GM19238 (cell line): ENCODE results near the gene TRAFD1.
"Not testable (repeated sequence)": the region's sequence is repeated elsewhere in the genome, so short reads cannot be mapped to it uniquely, and the experiment has no call there.

Source experiments
- DNase-seq: peaks from one replicate; pipeline ENCODE4 v3.0.0; 2011; ENCODE audit warnings: low spot score; ENCODE audit not compliant: insufficient read length

Gene TRAFD1

DNA sequence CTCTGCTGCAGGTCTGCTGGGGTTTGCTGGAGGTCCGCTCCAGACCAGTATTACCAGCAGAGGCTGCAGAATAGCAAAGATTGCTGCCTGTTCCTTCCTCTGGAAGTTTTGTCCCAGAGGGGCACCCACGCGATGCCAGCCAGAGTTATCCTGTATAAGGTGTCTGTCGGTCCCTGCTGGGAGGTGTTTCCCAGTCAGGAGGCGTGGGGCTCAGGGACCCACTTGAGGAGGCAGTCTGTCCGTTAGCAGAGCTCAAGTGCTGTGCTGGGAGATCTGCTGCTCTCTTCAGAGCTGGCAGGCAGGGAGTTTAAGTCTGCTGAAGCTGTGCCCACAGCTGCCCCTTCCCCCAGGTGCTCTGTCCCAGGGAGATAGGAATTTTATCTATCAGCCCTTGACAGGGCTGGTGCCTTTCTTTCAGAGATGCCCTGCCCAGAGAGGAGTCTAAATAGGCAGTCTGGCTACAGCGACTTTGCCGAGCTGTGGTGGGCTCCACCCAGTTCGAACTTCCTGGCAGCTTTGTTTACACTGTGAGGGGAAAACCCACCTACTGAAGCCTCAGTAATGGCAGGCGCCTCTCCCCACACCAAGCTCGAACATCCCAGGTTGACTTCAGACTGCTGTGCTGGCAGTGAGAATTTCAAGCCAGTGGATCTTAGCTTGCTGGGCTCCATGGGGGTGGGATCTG, 33.2 kb downstream of the TRAFD1 start:
- DNase-seq: not testable (repeated sequence)

GRCh38 chr12:112159146-112159541, 33.8 kb downstream of the TRAFD1 start:
- no peak for DNase-seq

- no peak for DNase-seq
These were observed 35.3 kb downstream of the TRAFD1 start for GRCh38 chr12:112160611-112161010.

DNA sequence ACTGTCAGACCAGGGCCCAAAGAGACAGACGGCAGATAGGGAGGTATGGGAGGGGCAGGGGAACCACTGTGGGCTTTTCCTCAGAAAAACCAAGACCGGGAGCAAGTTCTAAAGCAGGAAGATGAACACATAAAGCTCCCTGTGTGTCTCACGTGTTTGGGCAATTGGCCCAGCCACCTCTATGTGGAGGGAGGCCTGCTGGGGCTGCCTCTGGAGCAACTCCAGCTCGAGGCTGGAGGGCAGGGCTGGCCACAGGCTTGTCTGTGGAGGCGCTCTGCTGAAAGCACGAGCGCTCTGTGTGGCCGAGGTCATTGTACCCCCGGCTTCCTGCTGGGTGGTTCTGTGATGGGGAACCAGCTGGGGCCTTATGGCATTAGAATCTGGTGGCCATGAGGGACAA, 36.4 kb downstream of the TRAFD1 start:
- DNase-seq: no peak

DNA sequence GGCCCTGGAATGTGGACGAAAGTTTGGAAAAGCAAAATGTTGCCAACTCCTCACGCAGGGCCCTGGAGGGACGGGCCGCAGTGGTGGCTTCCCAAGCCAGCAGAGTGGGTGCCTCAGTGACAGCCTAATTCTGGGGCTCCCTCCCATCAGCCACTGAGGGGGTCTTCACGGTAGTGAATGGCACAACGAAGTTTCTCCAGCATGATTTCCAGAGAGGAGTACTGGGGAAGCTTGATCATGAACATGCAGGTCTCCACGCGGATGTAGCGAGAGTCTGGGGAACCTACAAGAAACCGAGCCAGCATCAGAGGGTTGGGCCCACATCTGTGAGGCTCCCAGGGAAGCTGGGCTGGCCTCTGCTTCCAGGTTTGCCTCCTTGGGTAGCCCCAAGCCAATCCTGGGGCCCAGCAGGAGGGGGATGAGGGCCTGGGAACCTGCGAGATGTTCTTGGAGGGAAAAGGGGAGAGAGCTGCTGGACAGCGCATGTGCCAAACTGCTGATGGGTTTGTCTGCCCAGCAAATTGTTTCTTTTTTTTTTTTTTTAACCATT, 37.0 kb downstream of the TRAFD1 start:
- no peak for DNase-seq

GRCh38 chr12:112163056-112163455, 37.7 kb downstream of the TRAFD1 start:
- DNase-seq: no peak

DNA sequence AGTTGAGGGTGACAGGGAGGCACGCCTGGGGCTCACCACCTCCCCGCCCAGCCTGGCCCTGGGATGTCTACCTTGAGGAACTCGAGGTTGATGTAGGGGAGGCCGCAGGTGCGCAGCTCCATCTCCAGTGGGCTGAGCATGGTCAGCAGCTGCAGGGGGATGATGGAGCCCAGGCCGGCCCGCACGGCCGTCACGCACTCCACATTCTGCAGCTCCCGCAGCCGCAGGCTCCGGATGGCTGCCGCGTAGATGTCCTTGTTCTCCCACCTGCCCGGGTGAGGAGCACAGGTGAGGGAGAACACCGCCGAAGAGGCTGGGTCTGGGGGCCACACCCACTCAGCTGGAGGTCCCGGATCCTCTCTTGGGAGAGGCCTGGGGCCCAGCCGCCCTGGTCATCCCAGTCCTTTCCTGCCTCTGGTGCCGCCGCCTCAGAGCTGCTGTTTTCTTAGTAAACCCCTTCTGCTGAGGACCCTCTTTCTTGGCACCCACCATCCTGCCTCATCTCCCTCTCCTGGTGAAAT, 38.2 kb downstream of the TRAFD1 start:
- DNase-seq: no peak

- DNase-seq: no peak
These were observed 38.8 kb downstream of the TRAFD1 start for GRCh38 chr12:112164011-112164660.

DNA sequence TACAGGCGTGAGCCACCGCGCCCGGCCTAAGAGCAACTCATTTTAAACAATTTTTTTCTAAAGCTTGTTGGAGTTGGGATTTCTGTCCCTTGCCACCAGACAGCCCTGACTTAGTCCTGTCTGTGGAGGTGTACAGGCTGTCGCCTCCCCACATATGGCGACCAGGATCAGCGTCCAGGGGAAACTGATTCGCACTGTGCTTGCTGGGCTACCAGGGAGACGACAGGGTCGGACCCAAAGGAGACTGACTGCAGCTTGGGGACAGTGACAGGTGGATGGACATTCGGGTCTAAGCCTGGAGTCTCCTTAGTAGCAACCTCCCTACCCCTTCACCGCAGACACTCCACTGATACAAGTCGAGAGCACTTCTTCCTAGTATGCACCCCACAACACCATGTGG, 40.3 kb downstream of the TRAFD1 start:
- no peak for DNase-seq

DNA sequence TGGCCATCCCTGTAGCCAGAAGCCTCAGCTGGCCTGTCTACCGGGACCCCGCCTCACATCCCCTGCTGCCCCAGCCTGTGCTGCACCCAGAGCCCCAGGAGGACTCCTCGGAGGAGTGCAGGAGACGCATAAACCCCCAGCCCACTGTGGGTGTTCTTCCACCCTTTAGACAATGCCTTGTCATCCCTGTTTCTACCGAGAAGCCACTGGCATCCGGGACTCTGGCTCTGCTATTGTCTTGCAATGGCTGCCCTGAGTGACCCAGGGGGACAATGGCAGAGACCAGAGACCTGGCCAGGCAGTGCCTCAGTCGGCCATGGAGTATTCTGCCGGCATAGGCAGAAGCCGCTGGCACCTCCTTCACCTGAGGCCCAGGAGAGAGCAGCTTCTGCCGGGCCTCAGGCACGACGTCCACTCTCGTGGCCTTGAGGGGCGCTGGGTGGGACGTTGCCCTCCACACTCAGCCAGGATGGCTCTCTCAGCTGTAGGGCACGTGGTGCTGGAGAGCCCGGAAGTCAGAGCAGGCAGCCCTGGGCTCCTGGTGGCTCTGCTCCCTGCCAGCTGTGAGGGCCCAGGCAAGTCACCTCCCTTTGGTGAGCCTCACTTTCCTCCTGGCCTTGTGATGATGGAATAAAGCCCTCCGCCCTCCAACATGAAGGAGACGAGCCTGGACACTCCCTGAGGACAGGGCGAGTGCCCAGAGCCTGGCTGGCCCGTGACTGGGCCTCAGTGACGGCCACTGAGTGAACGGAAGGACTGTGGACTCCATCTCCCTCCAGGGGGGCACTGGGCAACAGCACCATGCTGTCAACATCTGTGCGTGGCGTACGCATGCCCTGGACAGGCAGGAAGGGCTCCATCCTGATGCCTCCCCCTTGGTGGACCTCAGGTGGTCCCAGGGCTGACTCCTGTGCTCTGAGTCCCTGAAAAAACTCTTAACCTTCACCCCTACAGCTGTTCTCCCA, 41.0 kb downstream of the TRAFD1 start:
- DNase-seq: no peak

DNA sequence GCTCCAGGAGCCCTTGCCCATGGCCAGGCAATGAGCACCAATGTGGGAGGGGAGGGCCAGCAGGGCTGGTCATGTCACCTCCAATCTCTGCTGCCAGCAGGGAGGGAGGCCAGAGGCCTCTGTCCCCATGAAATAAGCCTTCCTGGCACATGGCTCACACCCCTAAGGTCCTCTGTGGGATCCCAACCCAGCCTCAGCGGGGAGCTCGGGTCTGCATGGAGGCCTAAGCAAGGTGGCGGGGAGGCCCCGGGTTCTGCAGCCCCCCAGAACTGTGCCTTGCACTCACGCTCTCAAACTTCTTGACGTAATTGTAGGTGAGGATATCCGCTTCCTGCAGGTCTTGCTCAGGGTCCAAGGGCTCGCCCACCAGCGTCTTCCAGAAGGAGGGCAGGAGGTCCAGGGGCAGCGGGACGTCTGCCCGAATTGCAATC, 41.7 kb downstream of the TRAFD1 start:
- DNase-seq: no peak

GRCh38 chr12:112167718-112168525, 42.6 kb downstream of the TRAFD1 start:
- no peak for DNase-seq

GRCh38 chr12:112168561-112168971, 43.2 kb downstream of the TRAFD1 start:
- DNase-seq: no peak

DNA sequence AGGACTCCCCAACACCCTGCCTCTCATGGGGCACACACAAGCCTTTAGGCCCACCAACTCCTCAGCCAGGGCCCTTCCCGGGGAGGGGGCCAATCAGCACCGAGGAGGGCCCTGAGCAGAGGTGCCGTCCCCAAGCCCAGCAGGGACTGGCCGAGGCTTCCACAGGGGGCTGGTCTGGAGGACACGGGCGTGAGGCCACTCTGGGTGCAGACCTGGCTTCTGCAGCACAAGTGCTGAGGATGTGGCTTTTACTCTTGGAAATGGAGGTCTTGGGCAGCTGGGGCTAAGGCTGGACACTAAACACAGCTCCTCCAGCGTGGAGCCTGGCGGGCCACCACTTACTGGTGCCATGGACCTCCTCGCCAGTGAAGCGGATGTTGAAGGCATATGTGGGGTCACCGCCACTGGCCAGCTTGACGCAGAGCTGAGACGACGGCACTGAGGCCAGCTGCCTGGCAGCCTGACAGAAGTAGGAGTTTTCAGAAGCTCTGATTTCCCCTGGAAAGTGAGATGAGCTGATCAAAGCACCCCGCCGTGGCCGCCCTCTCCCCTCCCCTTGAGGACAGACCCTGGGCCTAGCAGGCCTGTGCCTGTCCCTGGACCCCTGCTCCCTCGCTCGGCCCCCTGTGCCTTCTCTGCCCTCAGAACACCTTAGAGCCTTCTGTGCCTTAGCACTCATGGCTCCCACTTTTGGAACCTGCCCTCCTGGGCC, 44.0 kb downstream of the TRAFD1 start:
- DNase-seq: no peak

DNA sequence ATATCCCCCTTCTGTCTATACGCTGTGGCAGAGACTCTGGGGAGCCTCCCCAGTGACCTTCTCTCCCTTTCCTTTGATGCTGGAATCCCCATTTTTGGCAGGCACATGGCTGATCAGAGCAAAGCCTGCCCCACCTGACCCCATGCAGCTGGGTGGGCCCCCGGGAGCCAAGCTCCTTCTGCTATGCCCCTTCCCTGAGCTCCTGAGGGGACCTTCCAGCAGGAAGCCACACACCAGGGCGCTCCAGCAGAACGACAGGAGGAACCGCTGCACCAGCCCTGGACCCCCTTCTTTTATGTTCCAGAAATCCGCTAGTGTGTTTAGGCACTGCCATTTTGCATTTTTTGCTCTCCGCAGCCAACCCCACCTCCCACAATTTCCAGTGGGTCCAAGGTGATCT, 44.6 kb downstream of the TRAFD1 start:
- no peak for DNase-seq

DNA sequence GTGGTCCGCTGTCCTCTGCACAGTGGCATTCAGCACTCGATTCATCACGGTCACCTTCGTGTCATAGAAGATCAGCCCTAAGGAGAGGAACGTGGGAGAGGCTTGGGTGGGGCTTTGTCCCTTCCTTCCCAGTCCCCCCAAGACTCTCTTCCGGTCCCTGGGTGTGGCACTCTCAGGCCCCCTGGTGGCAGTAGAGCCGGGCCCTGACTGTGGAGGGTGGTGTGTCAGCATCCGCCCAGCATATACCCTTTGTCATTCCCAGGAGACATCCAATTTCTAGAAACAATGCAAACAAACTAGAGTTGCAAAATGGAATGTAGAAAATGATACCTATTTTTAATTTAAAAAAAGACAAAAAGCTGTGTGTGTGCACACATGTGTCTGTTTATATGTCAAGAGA, 45.0 kb downstream of the TRAFD1 start:
- DNase-seq: no peak

GRCh38 chr12:112170971-112171596, 45.7 kb downstream of the TRAFD1 start:
- DNase-seq: no peak

DNA sequence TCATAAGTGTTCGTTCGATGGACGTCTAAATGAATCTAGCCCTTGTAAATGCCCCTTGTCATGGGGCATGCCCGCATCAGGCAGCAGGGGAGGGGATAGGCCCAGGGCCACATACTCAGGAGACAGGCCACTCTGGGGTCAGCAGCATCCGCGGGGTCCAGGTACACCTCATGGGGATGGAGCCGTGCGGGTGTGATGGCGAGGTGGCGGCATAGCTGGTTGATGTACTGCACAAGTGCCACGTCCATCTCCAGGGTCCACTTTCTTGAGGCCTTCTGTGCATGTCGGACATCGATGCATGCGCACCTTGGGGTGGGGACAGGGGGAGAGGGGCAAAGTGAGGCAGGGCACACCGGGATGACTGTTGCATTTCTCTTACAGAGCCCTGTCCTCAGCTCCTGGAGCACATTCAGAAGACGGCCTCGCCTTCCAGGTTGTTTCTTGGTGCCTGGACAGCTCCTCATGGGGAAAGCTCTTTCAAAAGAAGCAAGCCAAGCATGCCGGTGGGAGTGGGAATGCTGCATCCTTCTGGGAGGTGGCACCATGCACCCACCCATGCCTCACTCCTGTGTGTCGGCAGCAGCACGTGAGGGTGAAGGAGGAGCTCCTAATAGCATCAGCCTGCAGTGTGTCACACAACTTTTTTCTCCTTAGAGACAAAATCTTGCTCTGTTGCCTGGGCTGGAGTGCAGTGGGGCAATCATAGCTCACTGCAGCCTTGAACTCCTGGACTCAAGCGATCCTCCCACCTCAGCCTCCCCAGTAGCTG, 47.4 kb downstream of the TRAFD1 start:
- no peak for DNase-seq
